Activated naive CD4-positive, alpha-beta T cell treated with anti-CD3 and anti-CD28 coated beads for 36 hours (primary cell): ENCODE data around the gene RGS7. TPM values are rescaled to one million over a fixed set of nuclear protein-coding genes. Genes with fewer than 3 reads are reported as not detected.
"Not testable (repeated sequence)": the region's sequence is repeated elsewhere in the genome, so short reads cannot be mapped to it uniquely, and the experiment has no call there.

ENCODE experiments used
- CTCF ChIA-PET: fragments of 350-600 bp; sonication (Branson Sonifier 250); formaldehyde crosslinking; loops from one replicate; lab custom pipeline; 2021; ENCODE audit warnings: antibody characterized with exemption; lab: Charles Lee
- DNase-seq: peaks from one replicate; pipeline ENCODE4 v3.0.0-alpha.2; 2020
- H3K27ac Mint-ChIP-seq: one replicate; pipeline ENCODE4 v1.8.0; 2021; ENCODE audit warnings: mild to moderate bottlenecking, mixed read lengths
- H3K27me3 Mint-ChIP-seq: one replicate; pipeline ENCODE4 v1.8.0; 2021; ENCODE audit warnings: low read depth, mixed read lengths
- H3K36me3 Mint-ChIP-seq: one replicate; pipeline ENCODE4 v1.8.0; 2021; ENCODE audit warnings: low read depth, mixed read lengths
- H3K4me1 Mint-ChIP-seq: one replicate; pipeline ENCODE4 v1.8.0; 2021; ENCODE audit warnings: low read depth, mixed read lengths
- H3K4me3 Mint-ChIP-seq: one replicate; pipeline ENCODE4 v1.8.0; 2021; ENCODE audit warnings: mild to moderate bottlenecking, moderate library complexity, mixed read lengths
- H3K9me3 Mint-ChIP-seq: one replicate; pipeline ENCODE4 v1.8.0; 2021; ENCODE audit warnings: mixed read lengths
- intact Hi-C: fragments of 100-400 bp; cut with micrococcal nuclease; formaldehyde crosslinking; loops from one replicate; pipeline ENCODE4 v1.15.1; 2023
- total RNA-seq, 2 experiments: library from RNA; stranded (reverse); gene quantifications; one replicate each; pipeline ENCODE4 v1.2.3, GENCODE V29; 2021

RGS7 gene
- total RNA-seq, 2 experiments from 2014 or later = not detected

GRCh38 chr1:241250465-241250864 lies 106.5 kb downstream of the RGS7 start:
- Mint-ChIP-seq H3K4me3 (no peak overlapping the region), H3K27ac (no peak overlapping the region)

GRCh38 chr1:241240069-241240468 lies 116.9 kb downstream of the RGS7 start:
- no peak for DNase-seq
- Mint-ChIP-seq H3K27me3 (no peaks in the 10 kb centered on the region), H3K4me3 (no peak overlapping the region), H3K27ac (no peak overlapping the region), H3K4me1 (no peaks in the 10 kb centered on the region), H3K36me3 (no peaks in the 10 kb centered on the region), H3K9me3 (no peaks in the 10 kb centered on the region)
- intact Hi-C loops = no loop called here
- CTCF ChIA-PET = no interaction called here

More at GRCh38 chr1:241250465-241250864, 106.5 kb downstream of the RGS7 start:
- intact Hi-C loops = no loop called here
- Mint-ChIP-seq H3K4me1 (no peaks in the 10 kb centered on the region), H3K36me3 (no peaks in the 10 kb centered on the region), H3K9me3 (peaks cover 8% of the 10 kb centered on the region), H3K27me3 (no peaks in the 10 kb centered on the region)
- CTCF ChIA-PET = no interaction called here
- no peak for DNase-seq

- no peak for DNase-seq
- H3K36me3 Mint-ChIP-seq = no peaks in the 10 kb centered on the region
- intact Hi-C loops = no loop called here
- H3K4me1 Mint-ChIP-seq = no peaks in the 10 kb centered on the region
- H3K9me3 Mint-ChIP-seq = no peaks in the 10 kb centered on the region
- CTCF ChIA-PET = no interaction called here
- H3K27me3 Mint-ChIP-seq = no peaks in the 10 kb centered on the region
- no peak overlapping the region for H3K27ac Mint-ChIP-seq
- no peak overlapping the region for H3K4me3 Mint-ChIP-seq
Observed at GRCh38 chr1:241237873-241238272, 119.1 kb downstream of the RGS7 start.

GRCh38 chr1:241235256-241235897 lies 121.6 kb downstream of the RGS7 start:
- no peaks in the 10 kb centered on the region for H3K27me3 Mint-ChIP-seq

GRCh38 chr1:241229711-241230110 lies 127.3 kb downstream of the RGS7 start:
- Mint-ChIP-seq H3K4me3 (no peak overlapping the region), H3K9me3 (peaks cover 4% of the 10 kb centered on the region), H3K4me1 (no peaks in the 10 kb centered on the region), H3K27ac (no peak overlapping the region), H3K27me3 (no peaks in the 10 kb centered on the region), H3K36me3 (no peaks in the 10 kb centered on the region)
- no peak for DNase-seq
- CTCF ChIA-PET = interaction anchor here (0.5 kb wide), 2 partner anchors 41 to 232 kb away, joined by 3 to 5 read pairs; no protein-coding TSS in a partner anchor
- intact Hi-C loops = no loop called here

More at GRCh38 chr1:241235256-241235897, 121.6 kb downstream of the RGS7 start:
- no peak overlapping the region for H3K4me3 Mint-ChIP-seq
- no peaks in the 10 kb centered on the region for H3K36me3 Mint-ChIP-seq
- H3K9me3 Mint-ChIP-seq = peaks cover 2% of the 10 kb centered on the region
- H3K4me1 Mint-ChIP-seq = no peaks in the 10 kb centered on the region
- no peak for DNase-seq
- intact Hi-C loops = no loop called here
- no peak overlapping the region for H3K27ac Mint-ChIP-seq
- CTCF ChIA-PET = no interaction called here

GRCh38 chr1:241229216-241229615 lies 127.8 kb downstream of the RGS7 start:
- peaks cover 4% of the 10 kb centered on the region for H3K9me3 Mint-ChIP-seq

GRCh38 chr1:241228339-241228738 lies 128.7 kb downstream of the RGS7 start:
- intact Hi-C loops = no loop called here
- Mint-ChIP-seq H3K36me3 (peaks cover under 1% of the 10 kb centered on the region), H3K4me1 (no peaks in the 10 kb centered on the region), H3K27me3 (no peaks in the 10 kb centered on the region), H3K9me3 (peaks cover 5% of the 10 kb centered on the region), H3K4me3 (no peak overlapping the region), H3K27ac (no peak overlapping the region)
- CTCF ChIA-PET = no interaction called here
- no peak for DNase-seq

More at GRCh38 chr1:241229216-241229615, 127.8 kb downstream of the RGS7 start:
- CTCF ChIA-PET = interaction anchor here (0.5 kb wide), 2 partner anchors 42 to 232 kb away, joined by 3 to 5 read pairs; no protein-coding TSS in a partner anchor
- Mint-ChIP-seq H3K4me1 (no peaks in the 10 kb centered on the region), H3K36me3 (no peaks in the 10 kb centered on the region), H3K27me3 (no peaks in the 10 kb centered on the region), H3K27ac (no peak overlapping the region), H3K4me3 (no peak overlapping the region)
- intact Hi-C loops = no loop called here
- DNase-seq = no peak

- Mint-ChIP-seq H3K36me3 (peaks cover 2% of the 10 kb centered on the region), H3K4me1 (no peaks in the 10 kb centered on the region), H3K27me3 (no peaks in the 10 kb centered on the region), H3K27ac (no peak overlapping the region), H3K4me3 (no peak overlapping the region), H3K9me3 (peaks cover 8% of the 10 kb centered on the region)
- CTCF ChIA-PET = no interaction called here
- intact Hi-C loops = no loop called here
- no peak for DNase-seq
Observed at GRCh38 chr1:241225741-241226140, 131.3 kb downstream of the RGS7 start.

- H3K9me3 Mint-ChIP-seq, H3K27ac Mint-ChIP-seq, DNase-seq, H3K4me3 Mint-ChIP-seq, CTCF ChIA-PET, H3K4me1 Mint-ChIP-seq, H3K27me3 Mint-ChIP-seq, H3K36me3 Mint-ChIP-seq, intact Hi-C loops: not testable (repeated sequence)
Observed at GRCh38 chr1:241224189-241224588, 132.8 kb downstream of the RGS7 start.

- DNase-seq, CTCF ChIA-PET, H3K4me1 Mint-ChIP-seq, H3K36me3 Mint-ChIP-seq, H3K4me3 Mint-ChIP-seq, H3K27ac Mint-ChIP-seq, H3K27me3 Mint-ChIP-seq, intact Hi-C loops, H3K9me3 Mint-ChIP-seq: not testable (repeated sequence)
Observed at GRCh38 chr1:241222813-241223212, 134.2 kb downstream of the RGS7 start.

GRCh38 chr1:241221319-241221718 lies 135.7 kb downstream of the RGS7 start:
- intact Hi-C loops = no loop called here
- H3K27ac Mint-ChIP-seq = no peak overlapping the region

GRCh38 chr1:241220913-241221312 lies 136.1 kb downstream of the RGS7 start:
- H3K9me3 Mint-ChIP-seq, CTCF ChIA-PET, intact Hi-C loops: not testable (repeated sequence)

More at GRCh38 chr1:241221319-241221718, 135.7 kb downstream of the RGS7 start:
- peaks cover 2% of the 10 kb centered on the region for H3K36me3 Mint-ChIP-seq
- no peak overlapping the region for H3K4me3 Mint-ChIP-seq
- no peaks in the 10 kb centered on the region for H3K27me3 Mint-ChIP-seq
- CTCF ChIA-PET = no interaction called here
- no peak for DNase-seq
- no peaks in the 10 kb centered on the region for H3K4me1 Mint-ChIP-seq
- H3K9me3 Mint-ChIP-seq = peaks cover 8% of the 10 kb centered on the region

GRCh38 chr1:241219449-241219848 lies 137.6 kb downstream of the RGS7 start:
- no peak overlapping the region for H3K27ac Mint-ChIP-seq
- intact Hi-C loops = no loop called here
- H3K27me3 Mint-ChIP-seq = no peaks in the 10 kb centered on the region
- CTCF ChIA-PET = interaction anchor here (0.6 kb wide), 1 partner anchor 305 kb away, joined by 3 read pairs; no protein-coding TSS in a partner anchor
- peaks cover 2% of the 10 kb centered on the region for H3K36me3 Mint-ChIP-seq
- no peak for DNase-seq
- no peaks in the 10 kb centered on the region for H3K4me1 Mint-ChIP-seq
- peaks cover 6% of the 10 kb centered on the region for H3K9me3 Mint-ChIP-seq
- no peak overlapping the region for H3K4me3 Mint-ChIP-seq

More at GRCh38 chr1:241220913-241221312, 136.1 kb downstream of the RGS7 start:
- not testable (repeated sequence) for H3K27me3 Mint-ChIP-seq, H3K36me3 Mint-ChIP-seq, H3K4me1 Mint-ChIP-seq, DNase-seq, H3K27ac Mint-ChIP-seq, H3K4me3 Mint-ChIP-seq
